ENCODE data around the gene LGALSL. TPM values are rescaled to one million over a fixed set of nuclear protein-coding genes. Genes with fewer than 3 reads are reported as not detected.

The LGALSL gene
- total RNA-seq, 6 experiments from 2014 or later = 3.2 to 8.1 (median 5.4) TPM

GRCh38 chr2:64424416-64424987 is 29.5 kb upstream of the LGALSL start:
- Histone ChIP-seq H3K4me1 (peaks cover 0 to 3% (median 0%) of the 10 kb centered on the region in 4 donors), H3K36me3 (no peaks in the 10 kb centered on the region), H3K27me3 (no peaks in the 10 kb centered on the region), H3K4me3 (no peak overlapping the region), H3K9me3 (no peaks in the 10 kb centered on the region), H3K27ac (no peak overlapping the region)
- no peak for DNase-seq
- WGBS (ENCODE audit: insufficient coverage, low coverage, low lambda C conversion rate, missing lambda C conversion rate) = 60% methylated on average over 1 of the region's 3 CpGs
- intact Hi-C loops (cut with DNase I) = no loop called here
- no peak for TF ChIP-seq CTCF (IDR thresholded peaks at IDR 0.05)
- no peak for TF ChIP-seq POLR2A (IDR thresholded peaks at IDR 0.05)
- peak in 1 of 4 donors; percentile 28 for ATAC-seq

- Histone ChIP-seq H3K27ac (no peak overlapping the region), H3K36me3 (no peaks in the 10 kb centered on the region), H3K9me3 (no peaks in the 10 kb centered on the region), H3K27me3 (no peaks in the 10 kb centered on the region), H3K4me3 (no peak overlapping the region), H3K4me1 (peaks cover 0 to 3% (median 0%) of the 10 kb centered on the region in 4 donors)
- ATAC-seq = peak in 2 of 4 donors; percentile 50 to 59
- intact Hi-C loops (cut with DNase I) = no loop called here
- no peak for DNase-seq
- TF ChIP-seq CTCF (IDR thresholded peaks at IDR 0.05) (no peak), POLR2A (IDR thresholded peaks at IDR 0.05) (no peak)
- 61% methylated on average over 5 of the region's 5 CpGs for WGBS (ENCODE audit: insufficient coverage, low coverage, low lambda C conversion rate, missing lambda C conversion rate)
Measured at GRCh38 chr2:64426183-64426952, 27.6 kb upstream of the LGALSL start.

GRCh38 chr2:64434039-64434657 is 19.8 kb upstream of the LGALSL start:
- ATAC-seq (peak; percentile 57 to 68 (median 66)), DNase-seq (no peak)
- Histone ChIP-seq H3K4me1 (peaks cover 0 to 5% (median 0%) of the 10 kb centered on the region in 4 donors), H3K36me3 (no peaks in the 10 kb centered on the region), H3K27me3 (no peaks in the 10 kb centered on the region), H3K9me3 (no peaks in the 10 kb centered on the region), H3K27ac (no peak overlapping the region), H3K4me3 (no peak overlapping the region)
- intact Hi-C loops (cut with DNase I) = no loop called here
- TF ChIP-seq POLR2A (IDR thresholded peaks at IDR 0.05) = no peak
- no peak for TF ChIP-seq CTCF (IDR thresholded peaks at IDR 0.05)
- WGBS (ENCODE audit: insufficient coverage, low coverage, low lambda C conversion rate, missing lambda C conversion rate) = 69% methylated on average over 4 of the region's 4 CpGs

- no peaks in the 10 kb centered on the region for H3K9me3 ChIP-seq
- ATAC-seq (no peak), DNase-seq (no peak)
- no peak overlapping the region for H3K27ac ChIP-seq
- 97% methylated on average over 3 of the region's 3 CpGs for WGBS (ENCODE audit: insufficient coverage, low coverage, low lambda C conversion rate, missing lambda C conversion rate)
- no peaks in the 10 kb centered on the region for H3K36me3 ChIP-seq
- intact Hi-C loops (cut with DNase I) = no loop called here
- H3K4me1 ChIP-seq = peaks cover 0 to 5% (median 0%) of the 10 kb centered on the region in 4 donors
- no peaks in the 10 kb centered on the region for H3K27me3 ChIP-seq
- TF ChIP-seq POLR2A (IDR thresholded peaks at IDR 0.05) = no peak
- no peak for TF ChIP-seq CTCF (IDR thresholded peaks at IDR 0.05)
- no peak overlapping the region for H3K4me3 ChIP-seq
Measured at GRCh38 chr2:64437883-64438282, 16.1 kb upstream of the LGALSL start.
